ENCODE data around the gene ST3GAL4. TPM values are rescaled to one million over a fixed set of nuclear protein-coding genes. Genes with fewer than 3 reads are reported as not detected.

Gene ST3GAL4
- total and polyA plus RNA-seq, 10 of the 15 experiments (the other 5 are each of a cell fraction or from before 2014, with no cell fraction given) = 3.8 to 8.1 (median 6.5) TPM; not detected in 2

DNA sequence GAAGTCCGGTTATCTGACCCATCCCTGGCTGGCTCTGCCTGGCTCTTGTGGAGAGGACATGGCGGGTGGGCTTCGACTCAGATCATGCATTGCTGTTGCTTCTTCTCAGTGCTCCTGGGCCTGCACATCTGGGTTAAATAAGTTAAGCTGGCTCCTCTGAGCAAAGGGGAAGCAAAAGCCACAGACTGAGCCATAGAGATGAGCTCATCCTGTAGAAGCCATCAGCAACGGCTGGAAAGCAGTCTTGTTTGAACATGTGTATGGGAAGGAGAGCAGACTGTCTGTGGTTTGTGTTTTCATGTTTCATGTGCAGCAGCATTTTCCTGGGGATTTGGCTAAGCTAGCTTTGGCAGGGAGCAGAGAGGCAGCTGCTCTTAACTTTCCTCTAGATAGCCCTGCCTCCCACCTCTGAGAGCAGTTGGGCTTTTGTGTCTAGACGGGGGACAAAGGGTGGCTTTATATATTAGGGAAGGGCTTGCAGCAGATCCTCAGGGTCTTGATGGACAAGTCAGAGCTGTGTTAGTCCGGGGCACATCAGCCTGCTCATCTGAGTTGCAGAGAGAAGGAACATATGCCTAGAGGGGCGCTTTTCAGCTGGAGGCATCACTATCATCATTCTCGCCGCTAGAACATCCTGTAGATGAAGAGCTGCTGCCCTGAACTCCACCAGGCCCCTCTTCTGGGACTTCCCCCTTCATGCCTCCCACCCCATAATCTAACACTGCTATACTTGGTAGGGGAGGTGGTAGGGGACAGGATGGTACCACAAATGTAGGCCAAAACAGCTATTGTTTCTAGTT lies 36.7 kb upstream of the ST3GAL4 start (continued):
- peak; percentile 28; the same call in 1 of the 2 replicates for TF ChIP-seq DPF2 (IDR thresholded peaks at IDR 0.05)
- TF ChIP-seq EED (IDR thresholded peaks at IDR 0.05; ENCODE audit: low read depth) = peak; percentile 89
- 0 out of 2 replicates have a peak, but pooled peaks have one; percentile 11 for TF ChIP-seq MEF2A (IDR thresholded peaks at IDR 0.05; ENCODE audit: insufficient read depth, low read depth, low read length)
- TF ChIP-seq CBFB (IDR thresholded peaks at IDR 0.05; ENCODE audit: low read depth) = 0 out of 2 replicates have a peak, but pooled peaks have one; percentile 57

DNA sequence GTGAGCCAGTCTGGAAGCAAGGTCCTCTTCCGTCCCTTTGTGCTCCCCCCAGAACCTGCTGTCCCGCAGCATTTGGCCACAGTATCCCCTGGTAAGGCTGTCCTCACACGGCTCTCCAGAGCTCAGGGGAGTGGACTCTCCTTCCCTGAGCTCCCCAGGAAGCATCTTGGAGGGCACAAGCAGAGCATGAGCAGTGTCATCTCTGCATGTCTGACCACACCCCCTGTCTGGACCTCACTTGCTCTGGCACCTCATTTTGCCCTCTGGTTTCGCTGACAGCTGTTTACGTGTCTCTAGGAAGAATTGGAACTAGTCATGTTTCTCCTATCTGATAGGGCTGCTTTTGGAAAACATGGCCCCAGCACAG lies 36.1 kb upstream of the ST3GAL4 start:
- no TSS peak for BruUV-seq (replicated peaks)
- Histone ChIP-seq H3K4me3 (no peak overlapping the region), H2AFZ (ENCODE audit: control insufficient read depth, low read depth, low read length) (no peak overlapping the region), H3K27me3 (replicated peaks in 1 of 2; ENCODE audit: control insufficient read depth in 2 of 2, insufficient read depth in 2 of 2, low read length in 1 of 2) (no peaks in the 10 kb centered on the region), H3K4me2 (ENCODE audit: control insufficient read depth, insufficient read depth) (no peak overlapping the region), H3K27ac (ENCODE audit: control insufficient read depth, insufficient read depth) (peak overlapping the region; percentile 71; the same call in 1 of the 2 replicates), H3K9me3 (replicated peaks; ENCODE audit: control insufficient read depth, insufficient read depth, low read length) (no peaks in the 10 kb centered on the region; the same call in none of the 3 replicates), H3K79me2 (ENCODE audit: control insufficient read depth, insufficient read depth, low read length) (peaks cover 4% of the 10 kb centered on the region), H3K36me3 (ENCODE audit: control insufficient read depth in 2 of 2, insufficient read depth in 2 of 2, low read length in 1 of 2) (peaks cover 0 to 6% of the 10 kb centered on the region in 2 experiments), H4K20me1 (ENCODE audit: control insufficient read depth, insufficient read depth) (peaks cover 3% of the 10 kb centered on the region; the same call in 1 of the 2 replicates), H3K4me1 (ENCODE audit: control insufficient read depth, insufficient read depth, low read length) (peaks cover 26% of the 10 kb centered on the region), H3K9ac (ENCODE audit: control insufficient read depth, insufficient read depth, low read length) (no peak overlapping the region)
- FAIRE-seq (no peak), ATAC-seq (no peak), DNase-seq (ENCODE audit: low read depth, low spot score) (no peak)
- ChIA-PET POLR2A (interaction anchor here (0.7 kb wide), 1 partner anchor 51 kb away, joined by 3 read pairs; no protein-coding TSS in a partner anchor), CTCF (interaction anchor here (0.6 to 5.3 kb wide), 4 partner anchors 9 to 208 kb away, joined by 3 to 31 read pairs (median 17); no protein-coding TSS in a partner anchor), SMC1A (ENCODE audit: uncharacterized antibody, unreplicated experiment) (interaction anchor here (1.2 to 2.6 kb wide), 6 partner anchors 9 to 161 kb away, joined by 3 to 13 read pairs (median 8); no protein-coding TSS in a partner anchor), RAD21 (ENCODE audit: unreplicated experiment) (interaction anchor here (1.3 to 2.5 kb wide), 3 partner anchors 9 to 161 kb away, joined by 3 to 11 read pairs (median 9); no protein-coding TSS in a partner anchor)
- in situ Hi-C loops (cut with MboI) (no loop called here), intact Hi-C loops (cut with micrococcal nuclease; ENCODE audit: unreplicated experiment) (loop anchor here (10.0 kb wide), 3 partner anchors 385 to 665 kb away; no protein-coding TSS in a partner anchor)
- no peak for TF ChIP-seq TCF7 (IDR thresholded peaks at IDR 0.05; ENCODE audit: borderline replicate concordance)
- TF ChIP-seq RAD21 (IDR thresholded peaks at IDR 0.05; ENCODE audit: insufficient read depth, low read depth, low read length) = no peak
- no peak for TF ChIP-seq GABPA (IDR thresholded peaks at IDR 0.05; ENCODE audit: low read depth)
- 95% methylated on average over 5 of the region's 5 CpGs for WGBS (ENCODE audit: insufficient coverage, insufficient replicate concordance, low lambda C conversion rate, missing lambda C conversion rate)

Measured in GM12878 (cell line).